ENCODE results near the gene MOB2.

MOB2 gene, protein sequence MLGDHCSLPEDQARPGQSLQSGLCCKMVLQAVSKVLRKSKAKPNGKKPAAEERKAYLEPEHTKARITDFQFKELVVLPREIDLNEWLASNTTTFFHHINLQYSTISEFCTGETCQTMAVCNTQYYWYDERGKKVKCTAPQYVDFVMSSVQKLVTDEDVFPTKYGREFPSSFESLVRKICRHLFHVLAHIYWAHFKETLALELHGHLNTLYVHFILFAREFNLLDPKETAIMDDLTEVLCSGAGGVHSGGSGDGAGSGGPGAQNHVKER

DNA sequence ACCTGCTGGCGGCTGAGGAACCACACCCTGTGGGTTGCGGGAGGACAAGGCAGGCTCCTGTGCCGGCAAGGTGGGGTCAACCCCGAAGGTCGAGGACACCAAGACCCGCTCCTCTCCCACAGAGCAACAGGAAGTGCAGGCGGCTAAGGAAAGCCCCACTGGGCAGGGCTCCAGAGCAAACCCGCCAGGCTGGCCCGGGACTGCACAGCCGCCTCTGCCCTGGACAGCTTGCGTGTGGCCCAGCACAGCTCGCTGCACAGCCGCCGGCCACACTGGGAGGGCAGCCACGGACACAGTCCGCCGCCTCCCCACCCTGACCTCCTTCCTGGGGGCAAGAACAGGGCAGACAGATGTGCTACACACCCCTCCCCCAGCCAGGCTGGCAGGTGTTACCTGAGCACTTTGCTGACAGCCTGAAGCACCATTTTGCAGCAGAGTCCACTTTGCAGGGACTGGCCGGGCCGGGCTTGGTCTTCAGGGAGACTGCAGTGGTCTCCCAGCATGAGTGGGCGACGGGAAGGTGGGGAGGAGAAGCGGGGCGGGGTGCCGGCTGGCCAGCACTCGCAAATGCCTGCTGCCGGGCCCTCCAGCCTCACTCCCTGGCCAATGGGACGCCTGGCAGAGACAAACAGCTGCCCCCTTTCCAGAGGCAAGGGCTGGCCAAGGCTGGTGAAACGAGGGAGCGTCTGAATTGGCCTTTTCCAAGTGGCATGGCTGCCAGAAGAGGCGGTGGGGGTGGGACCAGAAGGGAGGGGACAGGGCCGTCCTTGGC, at the start of gene MOB2:
Gene MOB2 (minus strand): TSS at position 726 of the 772 bp plus-strand sequence. CDS start 223 bp downstream, at position 503.
- DNase-seq: no peak

GRCh38 chr11:1534682-1535081, 48.1 kb upstream of the MOB2 start:
- DNase-seq: no peak

DNA sequence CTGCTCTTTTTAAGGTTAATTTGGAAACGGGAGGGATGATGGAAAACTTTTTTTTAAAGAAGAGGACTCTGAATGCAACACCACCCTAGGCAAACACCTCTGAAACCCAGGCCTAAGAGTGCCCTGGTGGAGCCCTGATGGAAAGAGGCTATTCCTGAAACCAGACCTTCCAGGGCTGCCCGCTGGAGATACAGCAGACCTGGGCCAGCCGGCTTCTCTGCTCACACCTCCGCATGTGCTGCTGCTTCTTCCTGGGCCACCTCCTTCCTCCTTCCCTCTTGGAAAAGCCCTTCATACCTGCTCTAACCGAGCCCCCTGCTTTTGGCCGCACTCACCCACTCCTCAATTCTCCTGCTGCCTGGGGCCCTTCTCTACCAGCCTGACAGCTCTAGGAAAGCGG, 47.6 kb upstream of the MOB2 start:
- no peak for DNase-seq

DNA sequence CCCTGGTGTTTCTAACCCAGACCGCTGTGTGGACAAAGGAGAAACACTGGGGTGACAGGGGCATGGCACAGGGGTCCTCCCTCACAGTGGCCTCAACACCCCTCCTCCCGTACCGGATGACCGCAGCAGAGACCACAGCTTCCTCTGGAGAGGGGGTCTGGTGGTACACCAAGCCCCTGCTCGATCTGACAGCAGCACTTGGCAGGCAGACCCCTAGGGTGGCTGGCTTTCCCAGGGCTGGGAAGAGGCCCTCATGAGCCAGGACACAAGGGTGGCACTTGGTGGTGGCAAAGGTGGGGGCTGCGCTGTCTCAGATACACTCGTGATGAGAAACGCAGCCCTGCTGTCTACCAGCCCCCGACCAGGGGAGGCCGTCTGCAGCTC, 46.8 kb upstream of the MOB2 start:
- DNase-seq: no peak

- no peak for DNase-seq
Measured at GRCh38 chr11:1532606-1533341, 46.2 kb upstream of the MOB2 start.

DNA sequence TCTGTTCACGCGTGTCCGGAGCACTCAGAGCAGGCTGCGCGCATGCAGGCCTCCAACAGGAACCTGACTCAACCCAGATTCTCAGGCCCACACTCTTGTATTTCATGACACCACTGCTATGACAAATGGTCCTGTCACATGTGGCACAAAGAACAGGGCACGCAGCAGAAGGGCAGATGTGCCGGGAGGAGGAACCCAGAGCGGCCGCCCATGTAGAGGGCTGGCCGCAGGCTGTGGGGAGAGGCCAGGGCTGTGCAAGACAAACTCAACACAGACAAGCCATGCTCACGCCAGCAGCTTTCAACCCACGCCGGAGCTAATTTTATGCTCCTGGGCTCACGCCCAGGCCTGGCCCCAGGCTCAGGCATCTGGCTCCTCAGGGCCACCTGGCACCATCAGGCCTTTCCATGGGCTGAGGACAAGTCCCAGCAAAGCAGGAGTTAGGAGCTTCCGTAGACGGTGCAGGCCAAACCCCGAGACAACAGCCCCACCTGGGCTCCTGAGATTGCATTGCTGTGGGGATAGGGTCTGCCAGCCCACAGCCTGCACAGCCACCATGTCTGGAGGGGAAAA, 45.5 kb upstream of the MOB2 start:
- no peak for DNase-seq

GRCh38 chr11:1531449-1532013, 45.0 kb upstream of the MOB2 start:
- DNase-seq: no peak

DNA sequence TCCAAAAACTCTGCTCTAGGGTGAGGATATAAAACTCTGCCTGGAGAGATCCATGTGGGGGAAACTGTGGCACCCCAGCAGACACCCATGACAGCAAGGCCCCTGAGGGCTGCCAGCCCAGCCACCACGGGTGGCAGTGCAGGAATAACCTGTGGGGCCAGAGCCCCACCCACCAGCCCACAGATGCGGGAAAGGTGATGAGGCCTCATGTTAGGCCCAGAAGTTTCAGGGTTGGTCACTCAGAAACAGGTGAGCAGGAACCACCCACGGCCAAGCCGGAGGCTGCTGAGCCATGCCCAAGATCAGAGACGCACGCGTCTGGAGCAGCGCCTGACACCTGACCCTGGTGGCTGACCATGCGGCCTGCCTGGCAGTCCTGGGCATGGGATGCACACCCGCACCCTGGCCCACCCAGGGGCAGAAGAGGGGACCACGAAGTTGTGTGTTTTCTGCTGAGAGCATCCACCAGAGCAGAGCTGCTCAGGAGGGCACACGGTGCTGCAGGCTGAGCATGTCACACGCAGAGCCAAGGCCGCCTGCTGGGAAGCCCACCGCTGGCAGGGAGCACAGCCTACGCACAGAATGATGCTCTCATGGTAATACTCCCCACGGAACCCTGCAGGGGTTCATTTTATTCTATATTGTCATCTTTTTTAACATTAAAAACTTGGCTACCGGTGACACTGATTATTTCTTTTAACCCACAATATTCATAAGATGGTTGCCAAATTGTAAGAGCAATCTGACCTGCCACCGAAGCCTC, 44.3 kb upstream of the MOB2 start:
- DNase-seq: no peak

DNA sequence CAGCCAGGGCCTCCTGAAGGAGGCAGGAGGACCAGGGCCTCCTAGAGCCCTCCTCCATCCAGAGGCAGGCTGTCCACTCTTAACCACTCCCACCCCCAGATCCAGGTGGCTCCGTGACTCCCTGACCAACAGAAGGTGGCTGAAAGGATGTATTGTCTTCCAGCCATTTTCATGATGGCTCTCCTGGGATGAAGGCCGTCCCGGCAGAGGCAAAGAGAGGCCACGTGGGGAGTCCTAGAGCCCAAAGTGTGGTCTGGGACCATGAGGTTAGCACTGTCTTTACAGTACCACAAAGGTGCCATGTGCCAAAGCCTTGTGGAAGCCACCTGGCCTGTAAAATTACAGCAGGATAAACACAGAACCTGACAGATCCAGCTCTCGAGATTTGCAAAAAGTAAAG, 43.2 kb upstream of the MOB2 start:
- DNase-seq: no peak

DNA sequence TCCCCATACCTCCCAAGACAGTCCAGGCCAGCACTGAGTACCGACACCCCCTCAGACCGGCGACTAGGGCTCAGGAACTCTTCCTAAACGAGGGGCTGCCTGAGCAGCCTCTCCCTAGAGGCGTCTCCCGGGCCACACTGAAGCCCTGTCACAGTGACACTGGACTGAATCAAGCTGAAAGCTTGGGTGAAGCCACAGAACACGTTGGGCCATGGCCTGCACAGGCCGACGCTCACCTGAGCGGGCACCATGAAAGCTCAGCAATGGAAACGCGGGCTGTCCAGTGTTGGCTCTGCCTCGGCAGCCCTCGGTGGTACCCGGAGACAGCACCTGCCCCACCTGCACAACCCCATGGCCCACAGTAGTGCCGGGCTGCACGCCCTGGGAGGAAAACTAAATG, 42.7 kb upstream of the MOB2 start:
- DNase-seq: no peak

DNA sequence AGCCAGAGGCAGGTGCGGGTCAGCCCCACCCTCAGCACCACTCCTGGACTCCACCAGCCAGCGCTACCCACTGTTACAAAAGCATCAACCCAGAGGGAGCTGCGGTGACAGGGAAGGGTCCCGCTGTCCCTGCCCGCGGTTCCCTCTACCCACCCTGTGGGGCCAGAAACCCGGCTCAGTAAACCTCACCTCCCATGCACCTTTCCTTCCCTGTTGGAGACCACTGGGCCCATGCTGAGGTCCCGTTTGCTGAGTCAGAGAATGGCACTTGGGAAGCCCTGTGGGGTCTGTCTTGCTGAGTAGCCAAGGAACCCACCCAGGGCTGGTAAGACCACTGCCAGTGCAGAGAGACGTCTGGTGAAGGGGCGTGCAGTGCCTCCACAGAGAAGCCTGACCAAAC, 42.1 kb upstream of the MOB2 start:
- DNase-seq: no peak

DNA sequence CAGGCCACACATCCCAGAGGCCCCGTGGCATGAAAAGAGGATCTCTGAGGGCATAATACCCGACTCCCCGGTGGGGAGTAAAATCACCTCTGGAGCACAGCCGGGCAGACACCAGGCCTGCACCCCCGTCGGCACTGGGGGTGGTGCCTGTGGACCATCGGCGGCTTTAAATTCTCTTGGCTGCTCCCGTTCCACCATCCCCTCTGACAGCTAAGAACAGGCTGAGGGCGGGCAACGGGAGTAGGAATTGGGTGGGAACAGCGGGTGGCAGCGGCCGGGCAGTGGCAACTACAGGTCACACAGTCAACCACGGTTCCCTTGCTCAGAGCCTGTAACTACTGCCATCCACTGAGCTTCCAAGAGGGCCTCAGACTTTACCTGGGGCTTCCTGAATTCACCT, 40.2 kb upstream of the MOB2 start:
- DNase-seq: no peak

DNA sequence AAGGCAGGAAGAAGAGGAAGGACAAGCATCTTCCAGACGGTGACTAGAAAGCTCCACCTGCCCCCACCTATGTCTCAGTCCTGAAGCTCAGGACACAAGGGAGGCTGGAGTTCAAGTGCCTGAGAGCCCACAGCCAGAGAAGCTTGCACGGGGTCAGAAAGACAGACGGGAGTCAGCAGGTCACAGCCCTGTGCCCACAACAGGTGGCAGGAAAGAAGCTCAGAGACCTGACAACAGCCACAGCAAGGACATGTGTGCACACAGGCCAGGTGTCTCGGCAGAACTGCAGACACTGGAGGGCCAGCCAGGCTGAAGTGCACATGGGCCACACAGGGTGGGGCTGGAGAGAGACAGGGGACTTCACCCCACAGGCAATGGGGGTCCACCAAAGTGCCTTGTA, 37.2 kb upstream of the MOB2 start:
- DNase-seq: no peak

DNA sequence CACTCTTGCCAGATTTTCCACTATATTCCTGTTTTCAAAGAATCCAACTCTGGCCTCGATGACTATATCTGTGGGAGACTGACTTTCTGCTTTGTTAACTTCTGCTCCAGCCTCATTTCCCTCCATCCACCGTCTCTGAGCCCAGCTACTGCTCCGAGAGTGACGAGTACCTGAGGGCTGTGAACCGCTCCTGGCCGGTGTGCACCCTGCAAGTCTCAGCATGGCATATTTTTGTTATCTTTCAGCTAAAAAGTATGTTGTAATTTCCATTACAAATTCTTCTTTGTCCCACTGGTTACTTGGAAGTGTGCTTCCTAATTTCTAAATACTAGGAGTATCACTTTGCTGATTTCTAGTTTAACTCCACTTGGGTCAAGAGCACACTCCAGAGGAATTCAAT, 36.5 kb upstream of the MOB2 start:
- DNase-seq: no peak

DNA sequence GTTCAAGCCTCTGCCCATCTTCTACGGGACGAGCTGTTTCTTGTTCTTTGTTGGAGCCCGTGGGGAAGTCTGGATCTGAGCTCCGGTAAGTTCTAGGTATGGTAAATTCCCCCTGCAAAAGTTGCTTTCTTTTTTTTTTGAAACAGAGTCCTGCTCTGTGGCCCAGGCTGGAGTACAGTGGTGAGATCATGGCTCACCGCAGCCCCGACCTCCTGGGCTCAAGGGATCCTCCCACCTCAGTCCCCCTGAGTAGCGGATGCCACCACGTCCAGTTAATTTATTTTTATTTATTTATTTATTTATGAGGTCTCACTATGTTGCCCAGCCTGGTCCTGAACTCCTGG, 35.5 kb upstream of the MOB2 start:
- DNase-seq: no peak

DNA sequence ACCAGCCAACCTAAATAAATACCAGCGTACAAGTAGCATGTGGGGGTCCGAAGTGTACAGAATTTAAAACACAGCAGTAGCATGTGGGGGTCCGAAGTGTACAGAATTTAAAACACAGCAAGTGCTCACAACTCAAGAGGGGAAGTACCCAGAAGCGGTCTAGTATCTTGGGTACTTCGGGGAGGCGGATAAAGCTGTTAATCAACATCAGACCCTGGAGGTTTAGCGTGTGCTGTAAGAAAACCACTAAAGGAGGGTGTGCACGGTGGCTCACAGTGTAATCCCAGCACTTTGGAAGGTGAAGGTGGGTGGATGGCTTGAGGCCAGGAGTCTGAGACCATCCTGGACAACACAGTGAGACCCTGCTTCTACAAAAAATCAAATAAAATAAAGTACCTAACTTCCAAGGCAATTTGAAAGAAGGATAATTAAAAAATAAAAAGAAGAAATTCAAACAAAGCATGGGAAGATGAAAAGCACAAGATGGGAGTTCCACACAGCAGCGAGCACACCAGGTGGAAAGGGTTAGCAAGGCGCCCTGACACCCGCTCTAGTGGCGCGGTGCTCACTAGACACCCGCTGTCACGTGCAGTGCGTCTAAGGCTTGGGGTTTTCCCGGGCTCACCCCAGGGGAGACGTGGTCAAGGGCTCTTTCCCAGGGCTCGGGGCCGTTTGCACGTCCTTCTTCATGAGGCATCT, 35.0 kb upstream of the MOB2 start:
- DNase-seq: no peak

- DNase-seq: no peak
Measured at GRCh38 chr11:1520663-1521267, 34.2 kb upstream of the MOB2 start.

DNA sequence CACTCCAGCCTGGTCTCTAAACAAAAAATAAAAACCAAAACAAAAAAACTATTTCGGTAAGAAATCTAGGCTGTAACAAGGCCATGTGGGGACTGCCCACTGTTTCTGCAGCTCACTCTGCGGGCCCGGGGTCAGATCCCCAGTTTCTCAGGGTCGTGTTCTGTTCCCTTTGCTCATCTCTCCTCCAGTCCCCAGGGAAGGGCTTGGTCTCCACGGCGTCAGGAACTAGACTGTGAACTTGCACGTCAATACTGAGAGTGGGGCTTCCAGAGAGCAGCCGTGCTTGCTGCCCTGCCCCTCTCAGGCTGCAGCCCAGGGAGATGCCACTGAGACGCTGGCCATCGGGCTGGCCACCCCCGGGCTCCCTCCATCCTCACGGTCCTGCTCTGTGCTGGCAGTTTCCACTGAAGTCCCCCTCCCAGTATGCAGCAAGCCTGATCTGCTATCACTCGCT, 33.7 kb upstream of the MOB2 start:
- DNase-seq: no peak

DNA sequence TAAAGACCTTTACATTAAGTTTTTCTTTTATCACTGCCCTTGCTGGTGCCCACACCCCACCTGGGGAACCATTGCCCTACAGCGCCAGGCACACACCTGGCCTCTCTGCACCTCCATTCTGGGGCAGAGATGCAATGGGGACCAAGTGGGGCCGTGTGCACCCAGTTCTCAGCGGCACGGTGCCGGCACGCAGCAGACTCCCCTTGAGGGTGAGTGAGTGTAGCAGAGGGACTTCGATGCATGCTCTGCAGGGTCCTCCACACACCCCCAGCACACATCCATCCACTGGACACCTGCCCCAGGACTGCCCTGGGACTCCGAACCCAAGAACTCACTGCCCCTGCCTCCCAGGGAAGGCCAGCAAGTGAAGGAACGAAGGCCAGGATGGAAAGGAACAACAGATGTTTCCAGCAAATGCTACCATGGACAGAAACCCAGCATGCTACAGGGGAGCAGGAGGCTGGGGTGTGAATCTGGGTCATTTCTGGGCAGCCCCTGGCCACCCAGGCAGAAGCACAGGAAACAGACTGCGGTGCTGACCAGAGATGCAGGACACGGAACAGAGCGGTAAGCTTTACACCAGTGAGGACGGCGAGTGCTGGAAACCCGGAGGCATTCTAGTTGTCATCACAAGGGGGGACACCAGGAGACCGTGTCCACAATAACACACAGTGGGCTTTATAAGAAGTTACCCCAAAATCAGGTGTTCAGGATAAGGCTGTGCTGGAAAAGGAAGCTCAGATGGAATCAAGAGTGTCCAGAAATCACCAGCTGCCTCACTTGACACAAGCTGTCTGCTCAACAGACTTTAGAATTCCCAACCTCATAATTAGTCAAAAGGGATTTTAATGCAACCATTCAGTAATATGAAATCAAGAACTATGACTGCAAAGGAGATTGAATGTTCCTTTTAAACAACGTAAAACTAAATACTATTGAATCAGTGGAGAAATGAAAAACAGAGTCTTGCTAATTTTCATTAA, 32.7 kb upstream of the MOB2 start:
- no peak for DNase-seq

DNA sequence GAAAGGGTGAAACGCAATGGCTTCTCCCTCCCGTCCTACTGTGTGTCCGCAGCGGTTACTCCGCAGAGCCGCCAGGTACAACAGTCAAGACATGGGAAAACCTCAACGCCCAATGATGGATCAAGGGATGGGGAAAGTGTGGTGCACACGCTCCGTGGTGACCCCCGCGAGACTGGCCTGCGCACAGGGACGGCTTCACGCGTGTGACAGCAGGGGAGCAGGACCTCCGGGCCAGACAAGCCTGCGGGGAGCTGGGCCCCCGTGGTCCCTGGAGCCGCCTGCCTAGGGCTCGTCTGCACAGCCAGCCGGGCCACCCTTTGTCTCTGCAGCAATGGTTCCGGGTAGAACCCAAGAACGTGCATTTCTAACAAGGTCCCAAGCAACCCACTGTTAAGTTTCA, 31.7 kb upstream of the MOB2 start:
- DNase-seq: no peak

All from activated CD4-positive, alpha-beta T cell treated with anti-CD3 and anti-CD28 coated beads, Interleukin-2, Interleukin-6, amounts not matched to agents 100 ng/mL and 50 ng/mL, durations not matched to agents 16 hours and 8 hours (primary cell).